ENCODE data around the gene USH1C. TPM values are rescaled to one million over a fixed set of nuclear protein-coding genes. Genes with fewer than 3 reads are reported as not detected.

The USH1C gene
- not detected in 2 replicates for total RNA-seq

DNA sequence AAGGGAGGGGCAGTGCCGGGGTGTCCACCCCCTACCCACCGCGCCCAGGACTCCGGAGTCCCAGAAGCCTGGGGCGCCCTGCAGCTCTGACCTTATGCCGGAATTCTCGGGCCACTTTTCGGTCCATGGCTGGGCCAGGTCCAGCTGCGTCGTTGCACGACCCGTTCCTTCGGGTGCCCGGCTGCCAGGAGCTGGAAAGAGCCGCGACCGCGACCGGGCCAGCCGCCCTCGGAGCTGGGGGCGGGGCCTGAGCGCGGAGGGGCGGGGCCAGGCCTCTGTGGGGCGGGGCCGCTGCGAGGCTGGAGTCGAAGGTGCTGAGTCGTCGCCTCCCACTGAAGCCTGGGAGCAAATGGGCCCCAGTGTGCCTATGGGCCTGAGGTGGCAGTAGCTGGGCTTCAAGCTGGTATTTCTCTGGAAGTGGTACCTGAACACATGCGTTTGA is at the start of gene USH1C:
USH1C (minus strand) TSS at position 236 of the 442 bp plus-strand sequence; CDS start at position 127, 109 bp downstream.

DNA sequence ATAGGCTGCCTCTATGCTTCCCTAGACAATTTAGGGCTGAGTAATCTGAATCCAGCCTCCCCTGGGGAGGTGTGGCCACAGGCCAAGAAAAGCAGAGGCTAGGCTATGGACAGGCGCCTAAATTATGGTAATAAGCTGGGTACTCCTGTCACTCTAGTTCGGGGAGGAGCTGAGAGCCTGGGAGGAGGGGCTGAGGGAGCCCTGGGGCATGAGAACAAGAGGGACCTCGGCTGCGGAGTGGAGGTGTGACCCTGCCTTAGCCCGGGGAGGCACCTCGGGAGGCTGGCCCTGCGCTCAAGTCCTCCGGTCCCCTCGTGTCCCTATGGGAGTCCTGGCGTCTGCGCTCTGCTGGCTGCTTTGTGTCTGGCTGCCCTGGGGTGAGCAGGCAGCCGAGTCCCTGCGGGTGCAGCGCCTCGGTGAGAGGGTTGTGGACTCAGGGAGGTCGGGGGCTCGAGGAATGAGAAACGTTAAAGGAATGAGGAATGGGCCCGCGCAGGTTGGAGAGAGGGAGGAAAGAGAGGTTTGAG is 2.9 kb upstream of the USH1C start, which contains the start of gene OTOG:
OTOG (plus strand) TSS at position 209 of the 527 bp plus-strand sequence; CDS start at position 323, 114 bp downstream.

DNA sequence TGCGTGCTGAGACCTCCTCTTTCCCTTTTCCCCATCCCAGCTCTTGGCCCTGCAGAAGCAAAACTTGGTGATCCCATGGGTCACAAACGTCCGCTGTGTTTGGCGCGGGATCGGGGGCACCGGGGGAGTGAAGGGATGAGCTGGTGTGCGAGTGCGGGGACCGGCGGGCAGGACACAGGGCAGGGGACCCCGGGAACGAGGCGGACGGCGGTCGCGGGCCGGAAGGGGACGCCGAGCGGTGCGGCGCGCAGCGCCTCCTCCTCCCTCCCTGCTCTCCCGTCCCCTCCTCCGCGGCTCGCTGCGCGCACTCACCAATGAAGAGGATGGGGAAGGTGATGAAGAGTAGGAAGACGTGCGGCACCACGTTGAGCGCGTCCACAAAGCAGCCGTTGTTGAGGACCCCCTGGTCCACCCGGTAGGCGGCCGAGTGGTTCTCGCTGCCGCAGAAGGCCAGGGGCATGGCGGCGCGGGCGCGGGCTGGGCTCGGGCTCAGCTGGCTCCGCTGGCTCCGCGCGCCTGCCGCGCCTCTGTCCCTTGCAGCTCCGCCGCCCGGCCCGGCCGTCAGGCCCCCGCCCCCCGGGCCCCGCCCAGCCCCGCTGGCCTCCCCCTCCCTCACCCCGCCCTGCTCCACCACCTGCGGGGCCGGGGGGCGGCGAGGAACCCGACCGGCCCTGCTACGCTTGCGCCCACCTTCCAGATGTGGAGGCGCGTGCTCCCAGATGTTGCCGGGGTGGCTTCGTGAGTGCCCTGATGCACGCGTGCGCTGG is 67.7 kb downstream of the USH1C start, which contains the start of gene ABCC8:
ABCC8 (minus strand) TSS at position 529 of the 767 bp plus-strand sequence; CDS start at position 460, 69 bp downstream.

Other genes starting within 250 kb of the USH1C start
- gene NCR3LG1, start 192.6 kb downstream of the USH1C start, total RNA-seq: 3.1 TPM in 2 replicates
- gene KCNJ11, start 155.8 kb downstream of the USH1C start, total RNA-seq: under 0.01 TPM in 1 of 2 replicates, not detected in the other
- gene ABCC8, start 67.6 kb downstream of the USH1C start, total RNA-seq: not detected in 2 replicates
- gene OTOG, start 2.8 kb upstream of the USH1C start, total RNA-seq: not detected in 2 replicates
- gene MYOD1, start 175.2 kb upstream of the USH1C start, total RNA-seq: not detected in 2 replicates
- gene KCNC1, start 190.4 kb upstream of the USH1C start, total RNA-seq: not detected in 2 replicates